Stromal cell of bone marrow (primary cell): ENCODE data around the gene FCHSD2.
"Not testable (repeated sequence)": the region's sequence is repeated elsewhere in the genome, so short reads cannot be mapped to it uniquely, and the experiment has no call there.

Experiments used
- DNase-seq: peaks from one replicate; pipeline ENCODE4 v3.0.0-alpha.2; 2012; ENCODE audit warnings: low read depth

Gene FCHSD2

GRCh38 chr11:72820439-72821139 lies 321.5 kb downstream of the FCHSD2 start:
- no peak for DNase-seq

DNA sequence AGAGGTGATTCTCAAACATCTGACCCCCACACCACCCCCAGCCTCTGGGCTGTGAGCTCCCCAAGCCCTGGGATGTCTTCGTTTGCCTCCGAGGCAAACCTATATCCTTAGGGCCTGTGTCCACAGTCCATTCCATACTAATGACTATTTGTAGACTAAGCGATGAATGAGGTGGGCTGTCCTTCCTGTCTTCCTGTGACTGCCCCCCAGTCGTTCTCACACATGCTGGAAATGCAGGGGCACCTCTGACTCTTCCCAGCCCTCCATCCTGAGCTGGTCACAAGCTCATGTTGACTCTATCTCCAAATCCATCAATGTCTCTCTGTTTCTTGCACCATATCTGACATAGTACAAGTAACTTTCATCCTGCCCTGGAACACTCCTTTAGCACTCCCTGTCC lies 323.1 kb downstream of the FCHSD2 start:
- no peak for DNase-seq

DNA sequence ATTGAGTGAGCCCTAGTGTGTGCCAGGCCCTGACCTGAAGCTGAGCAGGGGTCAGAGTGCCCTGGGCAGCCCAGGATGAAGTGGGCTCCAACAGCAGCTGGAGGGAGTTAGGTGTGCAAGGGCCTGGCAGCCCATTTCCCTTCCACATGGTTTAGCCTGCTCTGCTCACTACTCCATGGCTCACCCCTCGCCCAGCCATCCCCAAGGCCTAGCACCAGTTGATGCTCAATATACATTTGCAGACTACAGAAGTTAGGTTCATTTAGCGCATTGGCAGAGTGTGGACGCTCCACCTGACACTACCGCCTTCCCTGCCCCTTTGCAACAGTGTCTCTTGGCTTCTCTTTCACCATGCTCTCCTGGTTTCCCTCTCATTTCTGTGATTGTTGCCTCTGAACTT lies 324.2 kb downstream of the FCHSD2 start:
- DNase-seq = no peak

GRCh38 chr11:72816404-72816990 lies 325.6 kb downstream of the FCHSD2 start:
- DNase-seq = no peak

- no peak for DNase-seq
Measured at GRCh38 chr11:72815110-72815618, 327.0 kb downstream of the FCHSD2 start.

GRCh38 chr11:72814286-72815109 lies 327.6 kb downstream of the FCHSD2 start, which contains the start of gene ATG16L2:
Gene ATG16L2 (plus strand): TSS chr11:72814411. CDS start chr11:72814446, 35 bp downstream.
- peak; percentile 74 for DNase-seq

DNA sequence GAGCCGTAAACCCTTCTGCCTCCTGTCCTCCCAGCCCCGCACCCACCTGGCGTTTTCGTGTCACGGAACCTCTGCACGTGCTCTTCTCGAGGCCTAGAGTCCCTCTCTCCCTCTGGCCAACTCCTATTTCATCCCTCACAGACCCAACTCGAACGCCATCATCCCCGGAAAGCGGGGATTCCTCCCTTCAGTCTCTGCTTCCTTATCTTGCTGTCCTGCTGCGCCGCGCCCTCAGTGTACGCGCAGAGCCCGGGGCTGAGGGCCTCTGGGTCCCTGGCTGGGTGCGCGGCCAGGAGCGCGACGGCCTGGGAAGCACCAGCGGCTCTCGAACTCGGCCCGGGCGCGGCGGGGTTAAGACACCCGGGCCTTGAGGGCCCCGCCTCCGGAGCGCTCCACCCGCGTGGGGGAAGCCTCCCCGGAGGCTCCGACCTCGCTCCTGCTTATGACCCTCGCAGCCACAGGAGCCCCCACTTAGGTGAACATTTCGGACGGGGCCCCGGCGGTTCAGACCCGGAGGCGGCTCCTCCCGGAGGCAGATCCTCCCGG lies 328.3 kb downstream of the FCHSD2 start:
- DNase-seq = peak; percentile 54

DNA sequence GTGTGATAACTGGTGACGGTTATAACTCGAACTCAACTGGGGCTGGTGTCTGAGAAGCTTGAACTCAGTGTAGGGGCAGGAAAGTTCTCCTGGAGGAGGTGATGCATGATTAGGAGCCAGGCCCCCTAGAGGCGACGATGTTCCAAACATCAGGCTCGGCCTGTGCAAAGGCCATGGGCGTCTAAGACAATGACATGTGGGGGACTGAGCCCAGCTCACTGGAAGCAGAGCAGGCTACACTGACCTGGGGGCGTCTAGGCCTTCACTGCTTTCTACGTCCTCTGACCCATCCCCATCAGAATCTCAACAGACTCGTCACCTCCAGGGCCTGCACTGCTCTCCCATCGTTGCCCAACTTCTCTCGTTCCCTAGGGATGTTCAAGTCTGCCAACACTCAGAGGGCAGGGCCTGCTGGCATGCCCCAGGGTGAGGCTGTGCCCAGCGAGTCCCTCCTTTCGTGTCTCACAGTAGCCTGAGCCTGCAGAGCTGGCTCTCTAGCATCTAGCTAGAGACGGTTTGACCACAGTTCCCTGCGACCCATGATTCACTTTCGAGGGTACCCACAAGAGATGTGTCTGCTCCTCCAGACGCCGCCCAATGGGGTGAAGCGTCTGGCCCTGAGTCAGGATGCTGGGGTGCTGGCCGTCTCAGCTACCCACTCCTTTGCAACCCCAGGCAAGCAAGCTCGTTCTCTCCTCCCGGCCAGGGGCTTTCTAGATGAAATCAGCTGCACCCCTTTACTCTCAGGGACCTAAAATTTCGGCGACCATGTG lies 329.0 kb downstream of the FCHSD2 start:
- no peak for DNase-seq

- no peak for DNase-seq
Measured at GRCh38 chr11:72812604-72812966, 329.5 kb downstream of the FCHSD2 start.

GRCh38 chr11:72811686-72812085 lies 330.4 kb downstream of the FCHSD2 start:
- not testable (repeated sequence) for DNase-seq

DNA sequence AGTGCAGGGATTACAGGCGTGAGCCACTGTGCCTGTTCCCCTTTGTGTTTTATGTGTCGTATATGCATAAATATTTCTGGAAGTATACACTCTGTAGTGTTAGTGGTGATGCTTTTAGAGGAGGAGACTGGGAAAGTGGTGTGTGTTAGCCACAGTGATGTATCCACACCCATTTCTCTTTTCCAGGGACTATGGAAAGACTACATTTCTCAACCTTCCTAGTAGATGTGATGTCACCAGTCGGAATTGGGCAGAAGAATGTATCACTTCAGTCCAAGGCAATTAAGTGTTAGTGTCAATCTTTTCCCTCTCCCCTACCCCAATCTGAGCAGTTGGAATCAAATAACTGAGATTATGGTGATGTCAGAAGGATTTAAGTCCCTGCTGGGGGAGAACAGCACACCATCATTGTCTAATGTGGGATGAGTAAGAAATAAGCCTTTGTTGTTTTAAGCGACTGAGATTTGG lies 333.8 kb downstream of the FCHSD2 start:
- no peak for DNase-seq

GRCh38 chr11:72807792-72808191 lies 334.3 kb downstream of the FCHSD2 start:
- DNase-seq = no peak

DNA sequence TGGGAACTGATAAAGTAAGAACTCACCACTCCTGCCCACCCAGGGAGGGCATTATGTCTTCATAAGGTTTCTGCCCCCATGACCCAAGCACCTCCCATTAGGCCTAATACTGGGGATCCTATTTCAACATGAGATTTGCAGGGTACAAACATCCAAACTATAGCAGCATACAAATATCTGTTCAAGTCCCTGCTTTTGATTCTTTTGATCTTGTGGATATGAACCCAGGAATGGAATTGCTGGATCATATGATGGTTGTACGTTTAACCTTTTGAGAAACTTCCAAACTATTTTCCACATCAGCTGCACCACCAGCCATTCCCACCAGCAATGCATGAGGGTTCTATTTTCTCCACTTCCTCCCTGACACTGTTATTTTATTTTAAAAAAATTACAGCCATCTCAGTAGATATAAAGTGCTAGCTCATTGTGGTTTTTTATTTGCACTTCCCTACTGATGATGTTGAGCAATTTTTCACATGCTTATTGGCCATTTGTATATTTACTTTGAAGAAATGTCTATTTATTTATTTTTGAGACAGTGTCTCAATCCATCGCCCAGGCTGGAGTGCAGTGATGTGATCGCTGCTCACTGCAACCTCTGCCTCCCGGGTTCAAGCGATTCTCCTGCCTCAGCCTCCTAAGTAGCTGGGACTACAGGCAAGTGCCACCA lies 335.0 kb downstream of the FCHSD2 start:
- peak; percentile 41 for DNase-seq

DNA sequence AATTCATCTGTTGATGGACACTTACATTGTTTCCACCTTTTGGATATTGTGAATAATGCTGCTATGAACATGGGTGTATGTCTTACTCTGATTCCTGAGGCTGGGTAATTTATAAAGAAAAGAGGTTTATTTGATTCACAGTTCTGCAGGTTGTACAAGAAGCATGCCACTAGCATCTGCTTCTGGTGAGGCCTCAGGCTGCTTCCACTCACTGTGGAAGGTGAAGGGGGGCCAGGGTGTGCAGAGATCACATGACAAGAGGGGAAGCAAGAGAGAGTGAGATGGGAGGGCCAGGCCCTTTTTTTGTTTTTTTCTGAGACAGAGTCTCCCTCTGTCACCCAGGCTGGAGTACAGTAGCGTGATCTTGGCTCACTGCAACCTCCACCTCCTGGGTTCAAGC lies 335.7 kb downstream of the FCHSD2 start:
- not testable (repeated sequence) for DNase-seq

DNA sequence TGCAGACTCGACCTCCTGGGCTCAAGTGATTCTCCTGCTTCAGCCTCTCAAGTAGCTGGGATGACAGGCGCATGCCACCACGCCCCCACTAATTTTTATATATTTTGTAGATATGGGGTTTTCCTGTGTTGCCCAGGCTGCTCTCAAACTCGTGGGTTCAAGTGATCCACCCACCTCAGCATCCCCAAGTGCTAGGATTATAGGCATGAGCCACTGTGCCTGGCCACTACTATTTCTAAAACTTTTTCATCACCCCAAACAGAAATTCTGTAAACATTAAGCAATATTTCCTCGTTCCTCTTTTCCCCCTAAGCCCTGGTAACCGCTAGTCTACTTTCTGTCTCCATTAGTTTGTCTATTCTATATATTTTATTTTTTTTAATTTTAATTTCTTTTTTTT lies 336.9 kb downstream of the FCHSD2 start:
- DNase-seq = no peak

- DNase-seq = no peak
Measured at GRCh38 chr11:72802822-72803221, 339.3 kb downstream of the FCHSD2 start.

DNA sequence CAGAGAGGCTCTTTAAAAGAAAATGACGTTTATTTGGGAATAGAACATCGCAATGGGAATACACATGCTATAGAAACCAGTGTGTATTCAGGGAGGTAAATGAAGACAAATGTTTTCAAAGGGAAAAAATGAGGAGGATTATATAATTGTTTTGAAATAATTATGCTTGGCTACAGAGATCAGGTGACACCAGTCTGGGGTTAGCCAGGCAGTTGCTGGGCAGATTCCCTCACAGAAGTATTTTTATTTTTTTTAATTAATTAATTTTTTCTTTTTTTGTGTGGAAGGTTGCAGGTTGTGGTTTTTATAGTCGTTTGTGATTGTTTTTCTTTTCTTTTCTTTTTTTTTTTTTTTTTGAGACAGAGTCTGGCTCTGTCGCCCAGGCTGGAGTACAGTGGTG lies 342.7 kb downstream of the FCHSD2 start:
- no peak for DNase-seq

DNA sequence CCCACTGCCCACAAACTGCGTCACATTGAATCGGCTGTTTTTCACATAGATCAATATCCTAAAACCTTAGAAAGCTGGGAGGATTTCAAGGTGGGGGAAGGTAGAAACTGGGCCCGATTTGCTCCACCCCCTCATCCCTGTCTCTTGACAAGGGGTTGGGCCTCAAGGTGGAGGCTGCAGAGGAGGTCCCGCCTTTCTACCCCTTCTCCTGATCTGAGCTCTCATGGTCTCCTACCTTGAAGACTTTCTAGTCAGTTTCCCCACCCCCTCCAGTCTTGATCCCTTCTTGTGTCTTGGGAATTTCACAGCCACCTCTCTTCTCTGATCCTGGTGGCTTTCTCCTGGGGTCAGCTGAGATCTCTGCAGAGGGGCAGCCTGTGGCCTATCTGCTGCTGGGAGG lies 343.8 kb downstream of the FCHSD2 start:
- no peak for DNase-seq

DNA sequence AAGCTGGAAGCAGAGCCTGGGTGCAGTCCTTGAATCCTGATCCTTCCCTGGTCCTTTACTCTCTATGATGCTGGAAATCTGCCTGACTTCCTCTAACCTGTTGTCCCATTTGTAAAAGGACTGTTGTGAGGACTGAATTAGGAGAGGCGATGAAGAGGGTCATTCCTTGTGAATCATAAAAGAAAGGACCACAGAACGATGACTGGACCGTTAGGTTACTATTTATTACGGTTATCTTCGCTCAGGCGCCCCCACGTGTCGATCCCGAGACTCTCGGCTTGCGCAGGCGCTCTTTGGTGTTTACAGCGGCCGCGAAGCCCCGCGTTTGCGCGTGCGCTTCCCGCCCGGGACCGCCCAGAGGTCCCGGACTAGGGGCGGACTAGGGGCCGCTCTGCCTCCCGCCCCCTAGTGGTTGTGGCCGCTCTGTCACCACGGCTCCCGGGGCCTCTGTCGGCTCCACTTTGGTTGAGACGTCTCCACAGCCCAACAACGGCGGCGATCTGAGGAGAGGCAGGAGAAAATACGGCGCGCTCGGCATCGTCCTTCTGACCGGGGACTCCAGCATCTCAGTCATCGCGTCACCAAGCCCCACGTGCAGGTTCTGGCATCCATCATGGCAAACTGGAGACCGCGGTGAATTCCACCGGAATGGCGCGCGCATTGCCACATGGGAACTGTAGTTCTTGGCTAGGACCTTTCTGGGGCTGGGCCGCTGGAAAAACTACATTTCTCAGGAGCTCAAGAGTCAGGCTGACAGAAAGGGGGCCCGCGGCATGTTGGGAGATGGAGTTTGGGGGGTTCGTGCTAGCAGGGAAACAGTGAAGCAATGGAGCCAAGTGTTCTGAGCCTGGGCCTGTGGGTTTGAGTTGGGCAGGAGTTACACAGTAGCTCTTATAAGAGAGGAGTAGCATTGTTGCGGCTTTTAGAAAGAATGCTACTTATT lies 348.4 kb downstream of the FCHSD2 start, which contains the start of gene STARD10:
Gene STARD10 (minus strand): TSS at position 623 of the 943 bp plus-strand sequence. CDS start 12,866 bp downstream, outside the sequence.
- peak; percentile 93 for DNase-seq

DNA sequence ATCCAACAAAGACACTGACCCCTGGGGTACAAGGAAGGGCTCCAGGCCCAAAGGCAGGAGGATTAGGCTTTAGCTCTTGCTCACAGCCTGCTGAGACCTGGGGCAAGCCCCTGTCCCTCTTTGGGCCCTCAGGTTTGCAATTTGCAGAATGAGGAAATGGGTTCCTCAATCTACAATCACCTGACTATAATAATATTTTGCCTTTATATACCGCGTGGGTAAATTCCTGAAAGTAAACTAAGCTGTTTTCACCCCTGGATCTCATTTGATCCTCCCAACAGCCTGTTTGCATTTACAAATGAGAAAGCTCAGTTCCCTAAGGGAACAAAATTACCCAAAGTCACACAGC lies 349.1 kb downstream of the FCHSD2 start:
- no peak for DNase-seq
